Fibroblast of skin of right quadriceps (primary cell): ENCODE data around the gene SMIM13.
"Not testable (repeated sequence)": the region's sequence is repeated elsewhere in the genome, so short reads cannot be mapped to it uniquely, and the experiment has no call there.

ENCODE experiments used
- DNase-seq: peaks from one replicate; pipeline ENCODE4 v3.0.0-alpha.2; 2013

SMIM13 gene

DNA sequence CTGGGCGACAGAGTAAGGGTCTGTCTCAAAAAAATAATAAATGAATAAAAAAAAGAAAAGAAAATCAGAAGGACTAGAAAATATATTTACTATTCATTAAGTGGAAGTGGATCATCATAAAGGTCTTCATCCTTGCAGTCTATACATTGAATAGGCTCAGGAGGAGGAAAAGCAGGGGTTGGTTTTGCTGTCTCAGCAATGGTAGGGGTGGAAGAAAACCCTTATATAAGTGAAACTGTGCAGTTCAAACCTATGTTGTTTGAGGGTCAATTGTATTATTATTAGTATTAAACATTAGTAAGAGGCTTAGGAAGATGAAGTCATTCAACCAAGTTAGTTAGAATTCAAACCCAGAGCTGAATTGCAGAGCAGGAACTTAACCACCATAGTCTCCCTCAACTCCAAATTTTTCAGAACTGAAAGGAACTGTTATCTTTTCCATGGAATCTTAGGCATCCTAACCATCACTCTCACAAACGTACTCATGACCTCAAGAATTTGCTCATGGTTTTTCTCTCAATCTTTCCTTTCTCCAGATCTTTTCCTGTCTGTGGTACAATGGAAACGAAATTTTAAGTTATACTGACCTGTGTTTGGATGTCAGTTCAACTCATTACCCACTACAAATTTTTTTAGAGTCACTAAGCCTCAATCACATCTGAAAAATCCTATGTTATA lies 7.7 kb upstream of the SMIM13 start:
- DNase-seq, result peak; percentile 63

DNA sequence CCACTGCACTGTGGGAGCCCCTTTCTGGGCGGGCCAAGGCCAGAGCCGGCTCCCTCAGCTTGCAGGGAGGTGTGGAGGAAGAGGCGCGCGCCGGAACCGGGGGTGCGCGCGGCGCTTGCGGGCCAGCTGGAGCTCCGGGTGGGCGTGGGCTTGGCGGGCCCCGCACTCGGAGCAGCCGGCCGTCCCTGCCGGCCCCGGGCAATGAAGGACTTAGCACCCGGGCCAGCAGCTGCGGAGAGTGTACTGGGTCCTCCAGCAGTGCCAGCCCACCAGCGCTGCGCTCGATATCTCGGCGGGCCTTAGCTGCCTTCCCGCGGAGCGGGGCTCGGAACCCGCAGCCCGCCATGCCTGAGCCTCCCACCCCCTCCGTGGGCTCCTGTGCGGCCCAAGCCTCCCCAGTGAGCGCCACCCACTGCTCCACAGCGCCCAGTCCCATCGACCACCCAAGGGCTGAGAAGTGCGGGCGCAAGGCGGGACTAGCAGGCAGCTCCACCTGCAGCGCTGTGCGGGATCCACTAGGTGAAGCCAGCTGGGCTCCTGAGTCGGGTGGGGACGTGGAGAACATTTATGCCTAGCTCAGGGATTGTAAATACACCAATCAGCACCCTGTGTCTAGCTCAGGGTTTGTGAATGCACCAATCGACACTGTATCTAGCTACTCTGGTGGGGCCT lies 6.4 kb upstream of the SMIM13 start:
- DNase-seq, result not testable (repeated sequence)

GRCh38 chr6:11089695-11090094 lies 3.9 kb upstream of the SMIM13 start:
- DNase-seq, result no peak

- DNase-seq, result not testable (repeated sequence)
Measured at GRCh38 chr6:11091141-11091540, 2.5 kb upstream of the SMIM13 start.

DNA sequence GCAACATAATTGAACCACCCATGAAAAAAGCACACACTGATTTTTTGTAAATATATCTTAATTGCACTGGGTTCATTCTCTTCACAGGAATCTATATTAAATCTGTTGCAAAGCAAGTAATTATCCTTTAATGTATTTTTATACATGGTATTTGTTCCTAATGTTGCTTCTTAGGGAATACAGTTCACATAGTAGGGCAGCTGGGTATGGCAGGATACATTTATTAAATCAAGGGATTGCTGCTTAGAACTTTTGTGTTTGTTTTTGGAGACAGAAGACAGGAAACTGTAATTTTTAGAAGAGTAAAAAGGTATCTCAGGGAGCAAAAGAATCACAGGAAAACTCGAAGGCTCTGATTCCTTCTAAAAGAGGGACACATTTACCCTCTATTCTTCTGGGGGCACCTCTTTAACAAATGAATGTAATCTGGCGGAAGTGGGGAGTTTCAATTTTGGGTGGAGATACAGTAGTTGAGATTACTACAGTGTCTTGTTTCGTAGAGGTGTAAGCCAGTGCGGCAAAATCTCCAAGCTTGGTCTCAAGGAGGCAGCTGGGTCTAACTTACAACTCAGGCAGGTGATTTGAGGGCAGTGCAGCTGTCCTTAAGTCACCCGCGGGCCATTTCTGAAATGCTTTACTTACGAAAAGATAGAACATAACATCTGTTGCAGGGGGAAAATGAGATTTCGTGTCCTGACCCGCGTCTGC lies 812 bp upstream of the SMIM13 start:
- no peak for DNase-seq

DNA sequence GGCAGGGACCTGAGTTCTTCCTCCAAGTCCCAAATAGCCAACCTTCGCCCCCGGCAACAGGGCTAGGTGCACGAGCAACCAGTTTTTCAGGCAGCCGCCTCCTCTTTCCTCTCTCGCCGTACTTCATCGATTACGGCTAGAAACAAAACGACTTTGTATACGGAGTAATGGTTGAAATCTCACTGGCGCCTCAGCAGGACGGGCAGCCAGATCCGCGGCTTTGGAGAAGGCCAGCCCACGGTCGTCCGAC lies 333 bp upstream of the SMIM13 start:
- DNase-seq, result no peak

- peak; percentile 39 for DNase-seq
Measured at GRCh38 chr6:11094411-11094851, 797 bp downstream of the SMIM13 start.

DNA sequence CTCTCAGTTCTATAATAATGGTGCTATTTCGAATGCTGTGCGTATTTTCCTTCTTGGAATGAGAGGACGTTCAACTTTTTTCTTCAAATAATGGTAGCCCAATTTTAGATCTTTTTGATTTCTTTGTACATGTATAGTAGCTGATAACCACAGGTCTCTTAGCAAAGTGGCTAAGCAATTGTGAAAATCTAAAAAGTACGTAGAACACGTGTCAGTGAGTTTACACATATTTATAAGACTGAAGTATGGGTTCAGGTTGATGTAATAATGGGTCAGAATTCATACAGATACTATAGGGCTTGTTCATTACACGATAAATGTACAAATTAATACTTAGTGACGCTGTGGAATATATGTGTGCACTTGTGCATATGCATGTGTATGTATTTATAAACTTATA lies 1.3 kb downstream of the SMIM13 start:
- no peak for DNase-seq

GRCh38 chr6:11096109-11096508 lies 2.5 kb downstream of the SMIM13 start:
- DNase-seq, result peak; percentile 68

GRCh38 chr6:11097476-11097875 lies 3.8 kb downstream of the SMIM13 start:
- no peak for DNase-seq

- no peak for DNase-seq
Measured at GRCh38 chr6:11098004-11098403, 4.4 kb downstream of the SMIM13 start.

DNA sequence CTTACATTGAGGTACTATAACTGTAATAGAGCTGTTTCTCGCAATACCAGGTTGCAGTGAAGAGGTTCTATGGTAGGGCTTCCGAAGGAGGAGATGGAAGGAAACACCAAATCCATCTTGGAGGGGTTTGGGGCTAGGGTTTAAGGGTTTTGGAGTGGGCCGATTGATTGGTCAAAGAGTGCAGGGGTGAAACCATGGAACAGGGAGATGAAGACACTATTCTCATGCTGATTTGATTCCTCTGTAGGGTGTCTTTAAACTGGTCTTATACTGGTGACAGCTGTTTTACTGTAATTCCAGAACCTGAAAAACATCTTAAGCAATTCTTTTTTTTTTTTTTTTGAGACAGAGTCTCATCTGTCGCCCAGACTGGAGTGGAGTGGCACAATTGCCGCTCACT lies 7.8 kb downstream of the SMIM13 start:
- DNase-seq, result no peak

GRCh38 chr6:11103065-11103464 lies 9.4 kb downstream of the SMIM13 start:
- no peak for DNase-seq

DNA sequence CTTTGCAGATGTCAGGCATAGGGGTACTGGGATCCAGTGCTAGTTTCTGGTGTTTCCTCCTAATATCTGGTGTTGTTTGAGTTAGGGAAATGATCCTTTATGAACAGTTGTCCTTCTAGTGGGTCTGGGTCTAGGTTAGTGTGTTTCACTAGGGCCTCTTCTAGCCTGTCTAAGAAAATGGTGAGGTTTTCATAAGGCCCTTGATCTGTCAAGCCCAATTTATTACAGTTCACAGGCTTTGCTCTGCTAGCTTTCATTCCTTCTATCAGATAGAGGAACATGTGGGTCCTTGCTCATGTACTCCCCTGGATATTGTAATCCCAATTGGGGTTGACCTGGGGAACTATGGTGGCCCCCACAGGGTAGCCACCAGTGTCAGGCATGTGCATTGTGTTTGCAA lies 15.1 kb downstream of the SMIM13 start:
- DNase-seq, result no peak

DNA sequence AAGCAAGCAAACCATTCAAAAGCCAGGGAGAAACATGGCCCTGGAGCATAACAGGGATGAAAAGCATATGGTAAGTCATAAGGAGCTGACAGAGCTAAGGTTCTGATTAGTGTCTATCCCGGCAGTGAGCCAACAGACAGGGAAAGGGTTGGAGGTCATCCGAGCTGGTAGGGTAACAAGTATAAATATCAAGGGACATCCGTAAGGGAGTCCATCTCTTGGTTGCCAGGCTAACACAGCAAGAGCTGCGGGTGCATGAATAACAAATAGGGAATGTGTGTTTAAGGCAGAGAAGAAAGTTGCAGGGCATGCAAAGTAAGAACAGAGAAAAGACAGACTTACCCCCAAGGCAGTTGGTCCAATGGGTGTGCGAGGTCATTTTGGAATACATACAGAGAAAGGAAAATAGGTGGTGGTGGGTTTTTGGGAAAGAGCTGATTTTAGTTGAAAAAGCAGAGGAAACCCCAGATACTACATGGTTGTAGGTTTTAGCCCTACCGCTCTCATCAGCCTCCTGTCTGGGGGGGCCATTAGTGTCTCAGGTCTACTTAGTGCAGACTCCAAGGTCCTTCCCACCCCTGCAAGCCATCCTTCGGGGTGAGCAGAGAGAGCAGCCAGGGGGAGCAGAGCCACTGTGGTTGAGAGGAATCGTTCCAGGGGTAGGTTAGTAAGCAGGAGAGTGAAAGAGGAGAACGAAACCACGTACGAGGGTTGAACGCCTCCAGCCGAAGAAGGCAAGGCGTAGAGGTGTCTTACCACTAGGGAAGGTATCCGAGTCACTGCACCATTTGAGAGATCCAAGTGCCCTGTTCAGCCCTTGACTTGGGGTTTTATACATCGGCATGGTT lies 17.5 kb downstream of the SMIM13 start, which contains the start of gene ERVFRD-1:
Gene ERVFRD-1 (minus strand): TSS at position 805 of the 848 bp plus-strand sequence. CDS start 6,415 bp downstream, outside the sequence.
- DNase-seq, result no peak

GRCh38 chr6:11111769-11112437 lies 18.3 kb downstream of the SMIM13 start:
- DNase-seq, result no peak

GRCh38 chr6:11113038-11113437 lies 19.4 kb downstream of the SMIM13 start:
- peak; percentile 74 for DNase-seq

- peak; percentile 36 for DNase-seq
Measured at GRCh38 chr6:11115808-11116536, 22.3 kb downstream of the SMIM13 start.

- peak; percentile 53 for DNase-seq
Measured at GRCh38 chr6:11120271-11121005, 26.8 kb downstream of the SMIM13 start.

- DNase-seq, result peak; percentile 28
Measured at GRCh38 chr6:11121851-11122250, 28.2 kb downstream of the SMIM13 start.

GRCh38 chr6:11122380-11122779 lies 28.7 kb downstream of the SMIM13 start:
- DNase-seq, result no peak
